CD1c-positive myeloid dendritic cell (primary cell): ENCODE measurements around the gene MT1HL1.

Experiments used
- DNase-seq: peaks from one replicate; pipeline ENCODE4 v3.0.0-alpha.2; 2016; ENCODE audit errors: extremely low spot score

Gene MT1HL1

GRCh38 chr1:237004116-237004515 is at the start of gene MT1HL1:
MT1HL1 (minus strand) TSS chr1:237004441; CDS start chr1:237004372, 69 bp downstream.
- DNase-seq: no peak

DNA sequence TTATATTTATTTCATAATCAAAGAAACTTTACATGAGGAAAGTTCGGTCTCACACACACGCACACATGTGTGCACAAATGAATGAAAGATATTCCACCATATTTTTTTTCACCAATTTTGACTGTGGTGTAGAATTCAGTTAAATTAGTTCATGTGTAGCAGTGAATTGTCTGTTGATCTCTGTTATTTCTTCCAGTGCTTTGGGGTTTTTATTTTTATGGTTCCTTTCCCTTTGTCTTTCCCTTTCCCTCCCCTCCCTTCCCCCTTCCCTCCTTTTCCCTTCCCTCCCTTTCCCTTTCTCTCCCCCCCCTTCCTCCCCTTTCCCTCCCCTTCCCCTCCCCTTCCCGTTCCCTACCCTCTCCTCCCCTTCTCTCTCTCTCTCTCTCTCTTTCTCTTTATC is 46.7 kb upstream of the MT1HL1 start:
- no peak for DNase-seq

- no peak for DNase-seq
These were observed 45.9 kb upstream of the MT1HL1 start for GRCh38 chr1:237050185-237050584.

DNA sequence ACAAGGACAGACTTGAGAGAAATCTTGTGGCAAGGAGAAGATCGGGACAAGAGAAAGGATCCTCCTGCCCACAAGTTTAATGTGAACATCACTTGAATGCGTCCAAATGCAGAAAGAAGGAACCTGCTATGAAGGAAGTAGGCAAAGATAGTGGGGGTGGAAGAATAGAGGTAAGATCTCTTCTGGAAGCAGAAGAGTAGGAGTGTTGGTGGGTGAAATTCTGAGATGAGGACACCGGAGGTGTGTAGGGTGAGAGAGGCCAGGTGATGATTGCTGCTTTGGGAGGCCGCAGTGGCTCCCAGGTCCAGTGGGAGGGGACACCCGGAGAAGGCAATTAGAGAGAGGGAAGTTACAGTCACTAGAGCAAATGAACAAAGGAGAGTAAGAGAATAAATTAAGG is 44.6 kb upstream of the MT1HL1 start:
- no peak for DNase-seq

GRCh38 chr1:237045278-237046016 is 41.2 kb upstream of the MT1HL1 start:
- no peak for DNase-seq

GRCh38 chr1:237043846-237044636 is 39.8 kb upstream of the MT1HL1 start:
- no peak for DNase-seq

GRCh38 chr1:237042892-237043576 is 38.8 kb upstream of the MT1HL1 start:
- no peak for DNase-seq

GRCh38 chr1:237042526-237042891 is 38.3 kb upstream of the MT1HL1 start:
- no peak for DNase-seq

DNA sequence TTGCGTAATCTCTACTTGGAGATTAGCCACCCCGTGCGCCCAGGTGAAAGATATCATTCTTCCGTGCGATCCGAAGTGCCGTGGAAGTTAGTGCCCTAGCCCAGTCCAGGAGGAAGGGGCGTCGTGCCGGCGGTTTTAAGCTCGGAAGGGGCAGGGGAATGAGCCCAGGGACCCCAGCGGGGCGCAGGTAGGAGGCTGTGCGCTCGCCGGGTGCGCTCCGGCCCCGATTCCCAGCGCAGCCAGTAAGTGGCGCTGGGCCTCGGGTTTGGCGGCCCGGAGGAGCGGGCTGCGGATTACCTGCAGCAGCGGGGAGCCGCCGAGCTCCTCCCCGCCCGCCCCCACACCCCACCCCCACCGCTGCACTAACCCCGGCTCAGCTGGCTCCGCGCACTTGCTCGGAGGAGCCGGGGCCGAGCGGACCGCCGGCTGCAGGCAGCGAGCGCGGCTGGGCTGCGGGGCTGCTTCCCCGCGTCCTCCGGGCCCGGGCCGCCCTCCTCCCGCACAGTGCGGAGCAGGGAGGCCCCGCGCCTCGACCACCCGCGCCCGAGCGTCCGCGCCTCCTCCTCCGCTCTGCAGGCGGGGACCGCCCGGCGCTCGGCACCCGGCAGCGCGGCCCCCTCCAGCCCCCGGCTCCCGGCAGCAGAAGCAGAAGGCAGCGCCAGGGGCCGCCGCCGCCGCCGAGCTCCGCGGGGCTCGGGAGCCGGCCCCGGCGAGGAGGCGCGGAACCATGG is 37.7 kb upstream of the MT1HL1 start, which contains the start of gene RYR2:
TSS of gene RYR2 (plus strand) at position 390 of the 731 bp plus-strand sequence. CDS start at position 728, 338 bp downstream.
- no peak for DNase-seq

- no peak for DNase-seq
These were observed 37.2 kb upstream of the MT1HL1 start for GRCh38 chr1:237041461-237041794.

DNA sequence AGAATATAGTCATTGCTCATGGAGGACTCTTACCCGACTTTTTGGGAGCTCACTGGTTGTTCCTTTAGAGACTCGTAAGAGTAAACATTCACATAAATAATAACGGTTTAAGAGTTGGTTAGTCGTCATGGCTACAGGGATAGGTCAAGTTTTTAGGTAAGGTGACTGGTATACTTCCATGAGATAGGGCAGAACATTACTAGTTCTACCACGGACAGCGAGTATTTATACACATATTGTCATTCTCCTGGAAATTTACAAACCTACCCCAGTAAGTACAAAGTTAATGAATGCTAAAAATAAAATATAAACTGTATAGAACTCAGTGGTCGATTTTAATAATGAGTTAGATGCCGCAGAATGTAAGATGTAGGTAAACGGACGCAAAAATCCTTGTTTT is 36.6 kb upstream of the MT1HL1 start:
- DNase-seq: no peak

DNA sequence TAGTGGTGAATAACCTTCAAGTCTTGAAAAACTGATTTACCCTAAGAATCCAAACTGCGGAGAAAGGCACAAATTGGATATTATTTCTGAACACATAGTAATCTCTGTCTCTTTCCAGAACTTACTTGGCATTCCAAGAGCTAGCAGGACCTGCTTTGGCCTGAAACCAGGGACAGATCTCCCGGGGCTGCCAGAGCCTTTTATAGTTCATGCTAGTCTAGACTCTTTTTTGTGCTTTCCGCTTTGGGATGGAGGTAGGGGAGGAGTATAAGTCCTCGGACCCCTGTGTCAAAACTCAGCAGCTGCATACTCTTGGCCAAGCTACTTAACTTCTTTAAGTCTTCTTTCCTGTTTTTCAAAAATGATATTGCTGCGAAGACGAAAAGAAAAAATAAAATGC is 34.0 kb upstream of the MT1HL1 start:
- no peak for DNase-seq

- no peak for DNase-seq
These were observed 31.5 kb upstream of the MT1HL1 start for GRCh38 chr1:237035759-237036158.

GRCh38 chr1:237033804-237034203 is 29.6 kb upstream of the MT1HL1 start:
- DNase-seq: no peak

- DNase-seq: no peak
These were observed 28.8 kb upstream of the MT1HL1 start for GRCh38 chr1:237033061-237033460.

DNA sequence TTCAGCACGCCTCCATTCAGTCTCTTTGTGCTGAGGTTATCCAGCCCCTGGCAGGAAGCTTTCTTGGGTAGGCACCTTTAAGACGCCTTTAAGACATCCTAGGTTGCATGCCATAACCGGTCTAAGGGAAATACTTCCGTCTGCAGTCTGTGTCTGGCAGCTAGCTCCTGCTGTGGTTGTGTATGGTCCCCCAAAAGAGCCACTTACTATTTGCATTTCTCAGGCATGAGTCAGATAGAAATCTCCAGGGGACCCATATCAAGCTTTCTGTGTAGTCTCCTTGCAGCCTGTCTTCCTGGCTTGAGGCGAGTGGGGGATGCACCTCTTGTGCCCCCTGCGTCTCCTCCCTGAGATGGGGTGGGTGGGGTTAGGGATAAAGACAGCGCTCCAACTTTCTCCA is 27.8 kb upstream of the MT1HL1 start:
- DNase-seq: no peak

DNA sequence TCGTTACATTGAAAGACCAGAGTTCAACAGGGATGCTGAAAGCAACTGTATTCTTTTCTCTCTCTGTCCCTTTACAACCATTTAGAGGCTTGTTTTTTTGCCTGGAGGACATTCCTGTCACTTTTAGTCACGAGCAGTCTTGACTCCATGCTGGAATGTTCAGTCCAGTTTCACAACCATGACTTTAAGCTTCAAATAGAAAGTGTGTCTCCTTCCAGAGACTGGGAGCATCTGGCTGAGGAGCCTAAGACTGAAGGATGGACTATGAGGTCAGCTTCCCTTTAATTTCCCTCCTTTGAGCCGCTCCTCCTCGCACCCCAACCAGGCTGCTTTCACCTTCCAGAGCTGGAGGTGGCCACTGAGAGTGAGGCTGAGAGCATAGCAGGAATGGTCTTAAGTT is 27.2 kb upstream of the MT1HL1 start:
- no peak for DNase-seq

DNA sequence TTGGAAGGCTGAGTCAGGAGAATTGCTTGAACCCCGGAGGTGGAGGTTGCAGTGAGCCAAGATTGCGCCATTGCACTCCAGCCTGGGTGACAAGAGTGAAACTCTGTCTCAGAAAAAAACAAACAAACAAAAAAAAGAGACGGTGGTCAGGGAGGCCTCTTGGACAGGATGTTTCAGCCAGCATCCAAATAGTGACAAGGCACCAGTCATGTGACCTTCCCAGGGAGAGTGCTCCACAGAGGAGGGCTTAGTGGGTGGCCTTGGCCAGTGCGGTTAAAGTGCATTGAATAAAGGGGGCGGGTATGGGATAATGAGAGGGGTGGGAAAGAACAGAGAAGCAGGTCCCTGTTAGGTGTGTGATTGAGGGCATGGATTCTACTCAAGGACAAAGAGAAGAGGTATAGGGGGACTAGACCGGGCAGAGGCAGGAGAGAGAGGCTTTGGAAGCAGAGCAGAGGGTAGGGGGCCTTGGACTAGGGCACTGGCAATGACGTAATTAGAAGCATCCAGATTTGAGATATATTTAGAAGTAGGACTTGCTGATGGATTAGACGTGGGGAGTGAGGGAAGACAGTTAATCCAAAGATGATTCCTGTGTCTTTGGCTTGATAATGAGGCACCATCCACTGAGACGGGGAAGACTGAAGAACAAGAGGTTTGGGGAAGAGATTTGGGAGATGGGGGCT is 25.8 kb upstream of the MT1HL1 start:
- no peak for DNase-seq

DNA sequence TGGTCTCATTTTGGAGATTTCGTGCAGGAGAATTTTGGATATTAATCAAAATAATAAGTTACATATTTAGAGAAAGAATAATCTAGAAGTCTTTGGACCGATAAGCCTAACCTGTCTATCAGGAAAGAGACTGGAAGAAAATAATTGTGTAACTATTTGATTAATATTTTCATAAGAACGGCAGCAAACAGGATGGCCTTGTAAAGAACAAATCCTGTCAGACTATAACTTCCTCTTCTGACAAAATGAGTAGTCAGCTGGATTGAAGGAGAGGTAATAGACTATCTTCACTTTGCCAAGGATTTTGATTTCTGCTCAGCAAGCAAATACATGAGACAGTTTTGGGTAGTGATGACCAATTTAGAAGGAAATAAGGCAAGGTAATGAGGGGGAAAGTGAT is 25.0 kb upstream of the MT1HL1 start:
- DNase-seq: no peak

DNA sequence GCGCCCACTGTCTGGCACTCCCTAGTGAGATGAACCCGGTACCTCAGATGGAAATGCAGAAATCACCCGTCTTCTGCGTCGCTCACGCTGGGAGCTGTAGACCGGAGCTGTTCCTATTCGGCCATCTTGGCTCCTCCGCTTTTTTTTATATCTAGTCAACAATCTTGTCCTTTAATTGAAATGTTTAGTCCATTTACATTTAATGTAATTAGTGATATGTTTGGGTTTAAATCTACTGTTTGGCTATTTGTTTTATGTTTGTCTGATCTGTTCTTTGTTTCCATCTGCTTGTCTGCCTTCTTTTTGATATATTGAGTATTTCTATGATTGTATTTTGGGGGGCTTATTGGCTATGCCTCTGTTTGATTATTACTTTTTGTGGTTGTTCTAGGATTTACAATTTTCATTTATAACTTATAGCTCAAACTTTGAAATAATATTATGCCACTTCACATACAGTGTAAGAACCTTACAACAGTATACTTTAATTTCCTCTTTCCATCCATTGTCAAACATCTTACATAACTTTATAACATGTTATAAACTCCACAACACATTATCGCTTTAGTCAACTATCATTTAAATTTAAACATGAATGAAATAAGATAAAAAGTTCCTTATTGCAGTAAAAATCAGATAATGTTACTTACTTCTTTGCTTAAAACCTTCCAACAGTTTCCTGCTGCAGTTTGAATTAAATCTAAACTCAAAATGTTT is 21.3 kb upstream of the MT1HL1 start:
- DNase-seq: no peak

DNA sequence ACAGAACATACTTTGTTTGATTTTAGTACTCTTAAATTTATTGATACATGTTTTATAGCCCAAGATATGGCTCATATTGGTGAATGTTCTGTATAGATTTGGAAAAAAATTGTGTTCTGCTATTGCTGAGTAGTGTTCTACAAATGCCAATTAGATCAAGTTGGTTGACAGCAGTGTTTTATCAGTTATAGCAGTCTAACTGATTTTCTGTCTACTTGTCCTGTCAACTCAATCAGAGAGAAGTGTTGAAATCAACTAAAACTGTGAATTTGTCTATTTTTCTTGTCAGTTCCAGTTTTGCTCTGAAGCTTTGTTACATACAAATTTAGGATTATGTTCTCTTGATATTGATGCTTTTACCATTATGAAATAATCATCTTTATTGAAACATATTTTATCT is 14.7 kb upstream of the MT1HL1 start:
- DNase-seq: no peak
